GM20000 (cell line): ENCODE measurements around the gene SOX8.

Experiments
- DNase-seq: peaks from one replicate; pipeline ENCODE4 v3.0.0; 2012; ENCODE audit warnings: low spot score
- CTCF ChIP-seq: IDR thresholded peaks from 2 replicates; pipeline ENCODE4 v1.5.1; 2012; ENCODE audit warnings: mild to moderate bottlenecking, control low read depth; ENCODE audit errors: extremely low read depth, missing control alignments

Gene SOX8

GRCh38 chr16:990516-991291, 9.1 kb downstream of the SOX8 start:
- no peak for DNase-seq
- TF ChIP-seq CTCF, result no peak

DNA sequence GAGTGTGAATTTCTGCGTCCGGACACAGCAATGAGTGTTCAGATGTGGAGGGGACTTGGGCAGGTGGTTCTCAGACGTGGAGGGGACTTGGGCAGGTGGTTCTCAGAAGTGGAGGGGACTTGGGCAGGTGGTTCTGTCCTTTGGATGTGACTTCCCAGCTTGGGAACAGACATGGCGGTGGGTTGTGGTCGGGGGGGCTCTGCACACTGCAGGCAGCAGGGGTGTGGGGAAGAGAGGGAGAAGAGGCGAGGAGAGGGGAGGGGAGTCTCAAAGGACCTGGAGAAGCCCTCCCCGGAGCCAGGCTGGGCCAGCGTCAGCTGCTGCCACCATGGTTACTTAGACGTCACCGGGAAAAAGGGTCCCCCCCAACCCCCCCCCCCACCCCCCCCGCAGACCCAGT, 9.8 kb downstream of the SOX8 start:
- no peak for TF ChIP-seq CTCF
- no peak for DNase-seq

DNA sequence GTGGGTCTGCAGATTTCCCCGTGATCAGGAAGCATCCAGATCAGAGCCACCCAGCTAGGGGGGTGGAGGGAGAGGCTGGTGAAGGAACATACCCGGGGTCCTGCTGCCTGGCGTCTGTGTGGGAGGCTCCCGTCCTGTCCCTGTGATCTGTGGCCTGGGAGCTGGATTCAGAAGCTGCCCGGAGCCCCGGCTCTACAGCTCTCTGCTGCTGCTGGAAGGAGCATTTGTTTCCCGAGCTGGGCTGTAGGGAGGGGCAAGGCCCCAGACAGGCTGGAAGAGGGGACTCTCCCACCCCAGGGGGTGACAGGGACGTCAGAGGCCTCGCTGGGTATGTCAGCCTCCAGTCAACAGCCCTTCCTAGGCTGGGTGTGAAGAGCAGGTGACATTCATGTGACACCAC, 10.2 kb downstream of the SOX8 start:
- no peak for DNase-seq
- no peak for TF ChIP-seq CTCF

GRCh38 chr16:993731-994130, 12.2 kb downstream of the SOX8 start:
- DNase-seq, result no peak
- no peak for TF ChIP-seq CTCF

DNA sequence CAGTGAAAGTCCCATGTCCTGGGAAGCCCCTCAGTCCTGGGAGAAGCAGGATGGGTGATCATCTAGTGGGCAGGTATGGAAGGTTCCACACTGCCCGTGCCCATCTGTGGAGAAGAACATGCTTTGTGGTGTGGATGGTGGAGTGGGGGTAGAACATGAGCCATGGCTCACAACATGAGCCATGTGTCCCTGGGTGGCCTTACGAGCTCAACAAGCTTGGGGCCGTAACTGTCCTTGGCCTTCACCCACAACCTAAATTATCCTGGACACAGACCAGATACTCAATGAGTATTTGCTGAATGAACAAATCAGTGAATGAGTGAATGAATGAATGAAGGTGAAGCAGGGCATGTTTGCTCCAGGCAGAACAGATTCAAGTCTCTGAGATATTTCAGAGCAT, 13.5 kb downstream of the SOX8 start:
- DNase-seq, result no peak
- TF ChIP-seq CTCF, result no peak

- DNase-seq, result no peak
- TF ChIP-seq CTCF, result no peak
Observed at GRCh38 chr16:995783-996182, 14.2 kb downstream of the SOX8 start.

GRCh38 chr16:996681-997080, 15.1 kb downstream of the SOX8 start:
- TF ChIP-seq CTCF, result no peak
- DNase-seq, result no peak
